ENCODE data around the gene CACNA1F.

CACNA1F gene

GRCh38 chrX:49210406-49210805, 22.7 kb downstream of the CACNA1F start:
- H2AFZ ChIP-seq (ENCODE audit: low read length), result no peak overlapping the region
- H3K9me3 ChIP-seq (replicated peaks; ENCODE audit: insufficient read depth, low read length), result no peaks in the 10 kb centered on the region
- no peak for DNase-seq

GRCh38 chrX:49209434-49210251, 23.5 kb downstream of the CACNA1F start:
- H3K9me3 ChIP-seq (replicated peaks; ENCODE audit: insufficient read depth, low read length), result no peaks in the 10 kb centered on the region
- H4K20me1 ChIP-seq (ENCODE audit: insufficient read depth, low read length), result no peaks in the 10 kb centered on the region
- H3K4me2 ChIP-seq (ENCODE audit: low read depth, low read length), result no peak overlapping the region
- no peaks in the 10 kb centered on the region for H3F3A ChIP-seq (ENCODE audit: insufficient read depth, low read length)
- no peaks in the 10 kb centered on the region for H3K9me2 ChIP-seq (replicated peaks; ENCODE audit: insufficient read depth, low read length)
- no peaks in the 10 kb centered on the region for H3K79me2 ChIP-seq (ENCODE audit: low read length)
- no peak overlapping the region for H3K4me3 ChIP-seq (ENCODE audit: low read length)
- DNase-seq, result no peak
- no peak overlapping the region for H2AFZ ChIP-seq (ENCODE audit: low read length)
- TF ChIP-seq EZH2phosphoT487 (IDR thresholded peaks at IDR 0.05; ENCODE audit: low read length), result no peak
- no peak for TF ChIP-seq CTCF (IDR thresholded peaks at IDR 0.05; ENCODE audit: low read length)
- no peak for TF ChIP-seq EZH2 (optimal IDR thresholded peaks at IDR 0.05; ENCODE audit: low read depth, low read length)
- H3K9ac ChIP-seq (ENCODE audit: low read length), result no peak overlapping the region
- no peaks in the 10 kb centered on the region for H3K27me3 ChIP-seq (replicated peaks; ENCODE audit: insufficient read depth, low read length)
- no peaks in the 10 kb centered on the region for H3K36me3 ChIP-seq (replicated peaks; ENCODE audit: insufficient read depth, low read length)
- no peak overlapping the region for H3K27ac ChIP-seq (ENCODE audit: low read length)
- no peaks in the 10 kb centered on the region for H3K4me1 ChIP-seq (ENCODE audit: low read length)

More at GRCh38 chrX:49210406-49210805, 22.7 kb downstream of the CACNA1F start:
- Histone ChIP-seq H3F3A (ENCODE audit: insufficient read depth, low read length) (no peaks in the 10 kb centered on the region), H3K4me1 (ENCODE audit: low read length) (no peaks in the 10 kb centered on the region), H3K4me3 (ENCODE audit: low read length) (no peak overlapping the region), H3K9me2 (replicated peaks; ENCODE audit: insufficient read depth, low read length) (no peaks in the 10 kb centered on the region), H4K20me1 (ENCODE audit: insufficient read depth, low read length) (no peaks in the 10 kb centered on the region), H3K4me2 (ENCODE audit: low read depth, low read length) (no peak overlapping the region), H3K27ac (ENCODE audit: low read length) (no peak overlapping the region), H3K9ac (ENCODE audit: low read length) (no peak overlapping the region), H3K27me3 (replicated peaks; ENCODE audit: insufficient read depth, low read length) (no peaks in the 10 kb centered on the region), H3K79me2 (ENCODE audit: low read length) (no peaks in the 10 kb centered on the region), H3K36me3 (replicated peaks; ENCODE audit: insufficient read depth, low read length) (no peaks in the 10 kb centered on the region)
- TF ChIP-seq EZH2phosphoT487 (IDR thresholded peaks at IDR 0.05; ENCODE audit: low read length), result no peak
- no peak for TF ChIP-seq CTCF (IDR thresholded peaks at IDR 0.05; ENCODE audit: low read length)
- TF ChIP-seq EZH2 (optimal IDR thresholded peaks at IDR 0.05; ENCODE audit: low read depth, low read length), result no peak

- no peak for TF ChIP-seq EZH2phosphoT487 (IDR thresholded peaks at IDR 0.05; ENCODE audit: low read length)
- TF ChIP-seq CTCF (IDR thresholded peaks at IDR 0.05; ENCODE audit: low read length), result no peak
- TF ChIP-seq EZH2 (optimal IDR thresholded peaks at IDR 0.05; ENCODE audit: low read depth, low read length), result no peak
- Histone ChIP-seq H3F3A (ENCODE audit: insufficient read depth, low read length) (no peaks in the 10 kb centered on the region), H3K9me3 (replicated peaks; ENCODE audit: insufficient read depth, low read length) (no peaks in the 10 kb centered on the region), H3K27me3 (replicated peaks; ENCODE audit: insufficient read depth, low read length) (no peaks in the 10 kb centered on the region), H3K27ac (ENCODE audit: low read length) (no peak overlapping the region), H2AFZ (ENCODE audit: low read length) (no peak overlapping the region), H3K36me3 (replicated peaks; ENCODE audit: insufficient read depth, low read length) (no peaks in the 10 kb centered on the region), H3K4me2 (ENCODE audit: low read depth, low read length) (no peak overlapping the region), H3K9ac (ENCODE audit: low read length) (no peak overlapping the region), H3K79me2 (ENCODE audit: low read length) (no peaks in the 10 kb centered on the region), H3K4me1 (ENCODE audit: low read length) (no peaks in the 10 kb centered on the region), H4K20me1 (ENCODE audit: insufficient read depth, low read length) (no peaks in the 10 kb centered on the region), H3K4me3 (ENCODE audit: low read length) (no peak overlapping the region), H3K9me2 (replicated peaks; ENCODE audit: insufficient read depth, low read length) (no peaks in the 10 kb centered on the region)
- no peak for DNase-seq
These were observed 24.7 kb downstream of the CACNA1F start for GRCh38 chrX:49208399-49208798.

Data from MM.1S (cell line).